PFSK-1 (cell line): ENCODE measurements around the gene ARHGAP28.

ENCODE experiments used
- POLR2AphosphoS5 ChIP-seq: IDR thresholded peaks from 2 replicates; pipeline ENCODE4 v1.6.1; 2012; ENCODE audit warnings: low read depth, mild to moderate bottlenecking, control low read depth, low read length, moderate library complexity
- SIN3A ChIP-seq: IDR thresholded peaks from 2 replicates; pipeline ENCODE4 v1.6.1; 2012; ENCODE audit warnings: mild to moderate bottlenecking, low read length, moderate library complexity, borderline replicate concordance; ENCODE audit not compliant: insufficient read depth

- no peak for TF ChIP-seq POLR2AphosphoS5
- TF ChIP-seq SIN3A, result no peak
These were observed 218.0 kb downstream of the ARHGAP28 start for GRCh38 chr18:6947338-6948030.
